SK-N-SH (cell line): ENCODE results near the gene EIF4H. TPM values are rescaled to one million over a fixed set of nuclear protein-coding genes. Genes with fewer than 3 reads are reported as not detected.

Source experiments
- CTCF ChIA-PET: fragments of 300-600, 350-600 bp; formaldehyde crosslinking; extraction: SDS; loops from one replicate; lab custom pipeline; 2021; lab: Yijun Ruan, JAX
- POLR2A ChIA-PET: fragments of 350-600 bp; sonication (Branson Sonifier 250); formaldehyde crosslinking; extraction: SDS; loops from one replicate; lab custom pipeline; 2020; ENCODE audit warnings: antibody characterized with exemption, inconsistent platforms; lab: Yijun Ruan, JAX
- DNase-seq: peaks from one replicate; pipeline ENCODE4 v3.0.0; 2012
- H2AFZ ChIP-seq: fragments of 200-600 bp; sonication (generic); 2 replicates; pipeline ENCODE4 v1.8.1; 2016; ENCODE audit warnings: antibody characterized with exemption, mild to moderate bottlenecking, low read depth
- H3F3A ChIP-seq: fragments of 200-600 bp; sonication (generic); replicated peaks from 2 replicates; pipeline ENCODE3; 2016; ENCODE audit warnings: antibody characterized with exemption, mild to moderate bottlenecking; ENCODE audit not compliant: insufficient read depth
- H3K27ac ChIP-seq, 2 experiments: fragments of 200-500 bp in 1 of 2; fragments of 200-600 bp in 1 of 2; sonication (Bioruptor generic) in 1 of 2; sonication (generic), shearing (Covaris generic) in 1 of 2; 2 replicates each; pipeline versions ENCODE4 v1.5.1 to v1.6.1; 2014 to 2016; ENCODE audit warnings: low read depth in 2 of 2, inconsistent platforms in 1 of 2, low read length in 1 of 2, mild to moderate bottlenecking in 1 of 2, mixed read lengths in 1 of 2
- H3K27me3 ChIP-seq: fragments of 200-600 bp; sonication (generic), shearing (Covaris generic); 2 replicates; pipeline ENCODE4 v1.6.1; 2016; ENCODE audit warnings: mixed run types; ENCODE audit not compliant: insufficient read depth
- H3K36me3 ChIP-seq, 2 experiments: fragments of 200-500 bp in 1 of 2; fragments of 200-600 bp in 1 of 2; sonication (Bioruptor generic) in 1 of 2; sonication (generic) in 1 of 2; replicated peaks in 1 of 2; 2 replicates each; pipeline versions ENCODE3 to v1.5.1; 2014 to 2016; ENCODE audit warnings: low read length in 1 of 2, mild to moderate bottlenecking in 1 of 2; ENCODE audit not compliant: insufficient read depth in 2 of 2, control insufficient read depth in 1 of 2
- H3K4me1 ChIP-seq, 2 experiments: fragments of 200-500 bp in 1 of 2; fragments of 200-600 bp in 1 of 2; sonication (Bioruptor generic) in 1 of 2; sonication (generic), shearing (Covaris generic) in 1 of 2; 2 replicates each; pipeline versions ENCODE4 v1.5.1 to v1.6.1; 2014 to 2016; ENCODE audit warnings: low read depth in 1 of 2, low read length in 1 of 2, mixed run types in 1 of 2; ENCODE audit not compliant: insufficient read depth in 2 of 2, control insufficient read depth in 1 of 2
- H3K4me2 ChIP-seq: fragments of 200-600 bp; sonication (generic), shearing (Covaris generic); 2 replicates; pipeline ENCODE4 v1.6.1; 2017; ENCODE audit warnings: mixed run types
- H3K4me3 ChIP-seq, 2 experiments: fragments of 200-500 bp in 1 of 2; fragments of 200-600 bp in 1 of 2; sonication (Bioruptor generic) in 1 of 2; sonication (generic), shearing (Covaris generic) in 1 of 2; 2 replicates each; pipeline versions ENCODE4 v1.5.1 to v1.8.1; 2014 to 2016; ENCODE audit warnings: low read depth in 2 of 2, inconsistent platforms in 1 of 2, low read length in 1 of 2, mild to moderate bottlenecking in 1 of 2, mixed read lengths in 1 of 2, moderate library complexity in 1 of 2
- H3K79me2 ChIP-seq: fragments of 200-600 bp; sonication (generic); 2 replicates; pipeline ENCODE4 v1.8.1; 2017; ENCODE audit warnings: mild to moderate bottlenecking; ENCODE audit not compliant: insufficient read depth
- H3K9ac ChIP-seq: fragments of 200-600 bp; sonication (generic); 2 replicates; pipeline ENCODE4 v1.6.1; 2017; ENCODE audit warnings: mixed run types
- H3K9me2 ChIP-seq: fragments of 200-600 bp; sonication (generic); 2 replicates; pipeline ENCODE4 v1.6.1; 2017; ENCODE audit warnings: mixed run types
- H3K9me3 ChIP-seq: fragments of 200-600 bp; sonication (generic); 2 replicates; pipeline ENCODE4 v1.6.1; 2017; ENCODE audit warnings: mixed run types, mild to moderate bottlenecking, moderate library complexity
- H4K20me1 ChIP-seq: fragments of 200-600 bp; sonication (generic); 2 replicates; pipeline ENCODE4 v1.6.1; 2017; ENCODE audit warnings: mild to moderate bottlenecking, mixed run types; ENCODE audit not compliant: insufficient read depth
- IRF3 ChIP-seq: fragments of 150-350 bp; IDR thresholded peaks from 2 replicates; pipeline ENCODE4 v1.6.1; 2016; ENCODE audit warnings: mild to moderate bottlenecking, low read depth, low read length
- MEF2A ChIP-seq: IDR thresholded peaks from 2 replicates; pipeline ENCODE4 v1.4.0; 2012; ENCODE audit warnings: low read depth, borderline replicate concordance
- NFIC ChIP-seq: IDR thresholded peaks from 2 replicates; pipeline ENCODE4 v1.4.0; 2012; ENCODE audit warnings: borderline replicate concordance
- PBX3 ChIP-seq: IDR thresholded peaks from 2 replicates; pipeline ENCODE4; 2012
- RAD21 ChIP-seq: IDR thresholded peaks from 2 replicates; pipeline ENCODE4 v1.6.1; 2012; ENCODE audit warnings: mild to moderate bottlenecking, low read length
- REST ChIP-seq: IDR thresholded peaks from 2 replicates; pipeline ENCODE4 v1.6.1; 2012; ENCODE audit warnings: mild to moderate bottlenecking, low read depth, low read length, moderate library complexity
- RXRA ChIP-seq: IDR thresholded peaks from 2 replicates; pipeline ENCODE4 v1.4.0; 2012; ENCODE audit warnings: low read depth, mild to moderate bottlenecking, borderline replicate concordance
- SIN3A ChIP-seq: IDR thresholded peaks from 2 replicates; pipeline ENCODE4 v1.6.1; 2012; ENCODE audit warnings: low read depth, mild to moderate bottlenecking, low read length, moderate library complexity, borderline replicate concordance
- SMC3 ChIP-seq: IDR thresholded peaks from 2 replicates; pipeline ENCODE4 v1.6.1; 2012; ENCODE audit warnings: low read depth, low read length, improper control_type of control experiment
- TAF1 ChIP-seq: IDR thresholded peaks from 2 replicates; pipeline ENCODE4 v1.6.1; 2012; ENCODE audit warnings: low read depth, mild to moderate bottlenecking, low read length, moderate library complexity, borderline replicate concordance
- TCF12 ChIP-seq: IDR thresholded peaks from 2 replicates; pipeline ENCODE4 v1.4.0; 2012
- TEAD4 ChIP-seq: IDR thresholded peaks from 2 replicates; pipeline ENCODE4 v1.4.0; 2012; ENCODE audit warnings: mild to moderate bottlenecking, borderline replicate concordance; ENCODE audit not compliant: insufficient read depth
- YY1 ChIP-seq: IDR thresholded peaks from 2 replicates; pipeline ENCODE4 v1.4.0; 2012; ENCODE audit warnings: low read depth, mild to moderate bottlenecking
- WGBS: methylation state at CpG from one replicate; pipeline ENCODE4 v1.1.6; 2017; ENCODE audit warnings: low lambda C conversion rate; 5-methylcytosine and 5-hydroxymethylcytosine counted together
- polyA plus RNA-seq, 3 experiments: library from polyadenylated mRNA; depleted of rRNA; stranded (reverse); fragments of >200 nt; gene quantifications; 2 replicates each; pipeline ENCODE4 v1.2.3, GENCODE V29; 2012
- TF ChIP-seq, protein P1 (sequence below): IDR thresholded peaks from 2 replicates; pipeline ENCODE4 v1.4.0; 2012; ENCODE audit warnings: low read depth

EIF4H gene
- polyA plus RNA-seq, 1 of the 3 experiments (the other 2 are of a cell fraction): 468 TPM

- under 1% methylated on average over 21 of the region's 43 CpGs for WGBS
- Histone ChIP-seq H3K27ac (peak overlapping the region; percentile 74 to 82), H2AFZ (no peak overlapping the region), H3K27me3 (no peaks in the 10 kb centered on the region), H3F3A (peaks cover 6% of the 10 kb centered on the region), H3K36me3 (peaks cover 23 to 34% of the 10 kb centered on the region in 2 experiments), H3K4me3 (peak overlapping the region; percentile 72 to 88), H3K9me3 (no peaks in the 10 kb centered on the region), H3K9me2 (no peaks in the 10 kb centered on the region), H3K4me2 (peak overlapping the region; percentile 95), H3K79me2 (peaks cover 63% of the 10 kb centered on the region), H3K4me1 (peaks cover 11 to 25% of the 10 kb centered on the region in 2 experiments; a peak in 3 of 4 replicates), H3K9ac (peak overlapping the region; percentile 95), H4K20me1 (peaks cover 51% of the 10 kb centered on the region)
- ChIA-PET POLR2A (interaction anchor here (0.8 to 3.2 kb wide), 14 partner anchors 9 to 145 kb away, joined by 3 to 16 read pairs (median 4); partner anchors contain the start of gene LIMK1), CTCF (interaction anchor here (0.6 to 1.7 kb wide), 10 partner anchors 9 to 476 kb away, joined by 3 to 19 read pairs (median 4); no protein-coding TSS in a partner anchor)
- DNase-seq: peak; percentile 85
- TF ChIP-seq TEAD4 (no peak), SIN3A (no peak), MEF2A (no peak; the same call in 1 of the 2 replicates), YY1 (peak; percentile 69; the same call in 1 of the 2 replicates), RAD21 (peak; percentile 22; the same call in 1 of the 2 replicates), TCF12 (no peak), TAF1 (no peak), NFIC (0 out of 2 replicates have a peak, but pooled peaks have one; percentile 13), IRF3 (no peak), PBX3 (no peak), RXRA (no peak), SMC3 (0 out of 2 replicates have a peak, but pooled peaks have one; percentile 6), REST (no peak)
- TF ChIP-seq, protein P1, sequence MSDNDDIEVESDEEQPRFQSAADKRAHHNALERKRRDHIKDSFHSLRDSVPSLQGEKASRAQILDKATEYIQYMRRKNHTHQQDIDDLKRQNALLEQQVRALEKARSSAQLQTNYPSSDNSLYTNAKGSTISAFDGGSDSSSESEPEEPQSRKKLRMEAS: peak; percentile 45
Observed at GRCh38 chr7:74174606-74175082, 488 bp downstream of the EIF4H start.
